Measurements from ENCODE around the gene PECR. TPM values are rescaled to one million over a fixed set of nuclear protein-coding genes. Genes with fewer than 3 reads are reported as not detected.

PECR gene
- total and polyA plus RNA-seq, 10 of the 15 experiments (the other 5 are each of a cell fraction or from before 2014, with no cell fraction given): 7.6 to 37.4 (median 25.7) TPM

GRCh38 chr2:215997219-215997618 is 84.4 kb downstream of the PECR start:
- Histone ChIP-seq H3K9ac (ENCODE audit: control insufficient read depth, insufficient read depth, low read length) (no peak overlapping the region), H2AFZ (ENCODE audit: control insufficient read depth, low read depth, low read length) (no peak overlapping the region), H3K4me2 (ENCODE audit: control insufficient read depth, insufficient read depth) (no peak overlapping the region), H3K27ac (ENCODE audit: control insufficient read depth, insufficient read depth) (no peak overlapping the region), H3K4me1 (ENCODE audit: control insufficient read depth, insufficient read depth, low read length) (peaks cover 12% of the 10 kb centered on the region), H3K4me3 (no peak overlapping the region), H3K9me3 (replicated peaks; ENCODE audit: control insufficient read depth, insufficient read depth, low read length) (no peaks in the 10 kb centered on the region), H3K36me3 (ENCODE audit: control insufficient read depth in 2 of 2, insufficient read depth in 2 of 2, low read length in 1 of 2) (peaks cover 7 to 12% of the 10 kb centered on the region in 2 experiments; a peak in 3 of 4 replicates), H4K20me1 (ENCODE audit: control insufficient read depth, insufficient read depth) (no peaks in the 10 kb centered on the region), H3K79me2 (ENCODE audit: control insufficient read depth, insufficient read depth, low read length) (peaks cover 48% of the 10 kb centered on the region), H3K27me3 (replicated peaks in 1 of 2; ENCODE audit: control insufficient read depth in 2 of 2, insufficient read depth in 2 of 2, low read length in 1 of 2) (no peaks in the 10 kb centered on the region)
- 96% methylated on average over 1 of the region's 1 CpG for WGBS (ENCODE audit: insufficient coverage, insufficient replicate concordance, low lambda C conversion rate, missing lambda C conversion rate)
- in situ Hi-C loops (cut with MboI) (no loop called here), intact Hi-C loops (cut with micrococcal nuclease; ENCODE audit: unreplicated experiment) (no loop called here)
- ATAC-seq (no peak), DNase-seq (ENCODE audit: low read depth, low spot score) (no peak), FAIRE-seq (no peak)
- ChIA-PET POLR2A (no interaction called here), CTCF (interaction anchor here (1.4 to 1.8 kb wide), 5 partner anchors 11 to 47 kb away, joined by 3 to 6 read pairs (median 5); no protein-coding TSS in a partner anchor), RAD21 (ENCODE audit: unreplicated experiment) (interaction anchor here (2.1 kb wide), 1 partner anchor 47 kb away, joined by 5 read pairs; no protein-coding TSS in a partner anchor), SMC1A (ENCODE audit: uncharacterized antibody, unreplicated experiment) (interaction anchor here (1.5 to 2.9 kb wide), 4 partner anchors 9 to 47 kb away, joined by 5 to 9 read pairs (median 6); no protein-coding TSS in a partner anchor)
- TF ChIP-seq RCOR1 (conservative IDR thresholded peaks at IDR 0.05; ENCODE audit: low read depth, low read length): no peak
- TF ChIP-seq BACH1 (IDR thresholded peaks at IDR 0.05; ENCODE audit: borderline replicate concordance): no peak
- no peak for TF ChIP-seq MYC (IDR thresholded peaks at IDR 0.05; ENCODE audit: insufficient read depth, insufficient read length, insufficient replicate concordance, low read length, severe bottlenecking)
- TF ChIP-seq ZNF384 (IDR thresholded peaks at IDR 0.05; ENCODE audit: borderline replicate concordance, low read depth, low read length): no peak
- TF ChIP-seq ZNF217 (IDR thresholded peaks at IDR 0.05): no peak
- TF ChIP-seq GABPA (IDR thresholded peaks at IDR 0.05; ENCODE audit: low read depth): no peak
- no peak for TF ChIP-seq CHD1 (IDR thresholded peaks at IDR 0.05; ENCODE audit: low read depth, low read length)
- no peak for TF ChIP-seq SMAD5 (IDR thresholded peaks at IDR 0.05; ENCODE audit: low read depth)
- TF ChIP-seq RELA (IDR thresholded peaks at IDR 0.05; ENCODE audit: borderline replicate concordance, partially characterized antibody): no peak
- TF ChIP-seq RBBP5 (conservative IDR thresholded peaks at IDR 0.05): no peak
- BruUV-seq (replicated peaks): no TSS peak

All from GM12878 (cell line).